Urothelium cell line (cell line): ENCODE results near the gene SLC1A7.

Experiments used
- DNase-seq: peaks from one replicate; pipeline ENCODE4 v3.0.0; 2011; ENCODE audit warnings: low spot score, mixed read lengths
- FAIRE-seq: peaks from 2 replicates; lab custom pipeline; 2011; peaks lifted over from hg19 to GRCh38; lab: Jason Lieb, UNC

The SLC1A7 gene

DNA sequence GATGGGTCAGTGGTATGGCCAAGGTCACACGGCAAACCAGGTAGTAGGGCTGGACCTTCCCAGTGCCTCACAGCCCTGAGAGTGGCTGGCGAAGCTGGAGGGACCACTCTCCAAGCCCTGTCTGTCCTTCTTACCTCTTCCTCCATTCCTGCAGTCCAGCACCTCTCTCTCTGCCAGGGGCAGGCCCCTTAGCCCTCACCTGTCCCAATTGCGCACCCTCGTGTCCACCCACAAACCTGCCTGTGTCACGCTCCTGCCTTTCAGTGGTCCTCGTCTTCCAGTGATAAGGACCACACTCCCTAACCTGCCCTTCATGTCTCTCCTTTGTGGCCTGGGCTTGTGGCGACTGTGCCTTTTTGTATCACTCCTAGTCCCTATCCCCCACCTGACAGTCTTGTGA is 77.0 kb downstream of the SLC1A7 start:
- FAIRE-seq (no peak), DNase-seq (no peak)

- FAIRE-seq (no peak), DNase-seq (no peak)
Measured at GRCh38 chr1:53063744-53064515, 78.5 kb downstream of the SLC1A7 start.

- DNase-seq = no peak
- no peak for FAIRE-seq
Measured at GRCh38 chr1:53062708-53063591, 79.5 kb downstream of the SLC1A7 start.

DNA sequence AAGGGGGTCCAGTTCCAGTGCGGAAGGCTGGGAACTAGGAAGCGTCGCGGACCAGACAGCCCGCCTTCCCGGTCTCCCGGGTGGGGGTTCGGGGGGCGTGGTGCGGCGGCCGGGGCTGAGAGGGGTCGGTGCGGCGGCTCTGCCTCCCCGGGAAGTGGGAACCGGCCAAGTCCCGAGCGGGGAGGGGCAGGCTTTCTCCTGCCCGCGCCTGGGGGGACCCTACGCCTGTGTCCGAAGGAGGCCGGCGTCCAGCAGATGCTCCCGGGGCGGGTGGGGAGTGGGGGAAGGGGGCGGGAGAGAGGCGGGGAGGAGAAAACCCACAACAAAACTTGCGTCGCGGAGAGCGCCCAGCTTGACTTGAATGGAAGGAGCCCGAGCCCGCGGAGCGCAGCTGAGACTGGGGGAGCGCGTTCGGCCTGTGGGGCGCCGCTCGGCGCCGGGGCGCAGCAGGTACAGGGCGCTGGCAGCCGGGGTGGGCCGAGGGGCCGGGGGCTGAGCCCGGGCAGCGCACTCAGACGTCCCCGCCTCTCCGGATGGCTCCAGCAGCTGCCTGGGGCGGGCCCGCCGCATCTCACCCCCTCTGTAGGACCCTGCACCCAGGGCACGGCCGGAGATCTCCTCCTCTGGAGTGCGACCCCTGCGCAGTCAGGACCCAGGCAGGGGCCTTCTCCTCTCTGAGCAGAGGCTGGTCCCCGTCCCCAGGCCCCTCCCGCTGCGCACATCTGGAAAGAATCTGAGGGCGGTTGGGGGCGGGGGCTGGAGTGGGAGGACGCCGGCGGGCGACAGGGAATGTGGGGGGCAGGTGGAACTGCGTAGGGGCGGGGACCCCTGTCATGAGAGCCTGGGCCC is 80.4 kb downstream of the SLC1A7 start, which contains the start of gene PODN:
TSS of gene PODN (plus strand) at position 355 of the 849 bp plus-strand sequence. CDS start 7,643 bp downstream, outside the sequence.
- no peak for FAIRE-seq
- DNase-seq = no peak

GRCh38 chr1:53061123-53061858 is 81.1 kb downstream of the SLC1A7 start:
- FAIRE-seq = no peak

DNA sequence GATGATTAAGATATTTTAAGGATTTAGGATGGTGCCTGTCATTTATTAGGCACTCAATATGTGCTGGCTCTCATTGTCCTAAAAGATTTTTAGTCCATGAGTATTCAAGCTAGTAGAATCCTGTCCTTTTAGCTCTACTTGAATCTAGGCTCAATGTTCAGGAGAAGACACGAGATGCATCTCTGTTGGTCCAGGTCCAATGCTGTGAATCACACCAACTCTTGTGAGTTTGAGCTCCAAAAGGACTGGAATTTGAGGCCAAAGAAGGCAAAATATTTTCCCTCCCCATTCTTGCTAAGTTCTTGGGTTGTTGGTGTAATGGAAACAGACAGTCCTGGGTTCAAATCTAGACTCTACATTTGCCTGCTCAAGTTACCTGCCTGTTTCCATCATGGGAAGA is 81.9 kb downstream of the SLC1A7 start:
- FAIRE-seq (no peak), DNase-seq (no peak)

More at GRCh38 chr1:53061123-53061858, 81.1 kb downstream of the SLC1A7 start:
- DNase-seq = no peak

GRCh38 chr1:53057127-53057526 is 85.3 kb downstream of the SLC1A7 start:
- FAIRE-seq (no peak), DNase-seq (no peak)

DNA sequence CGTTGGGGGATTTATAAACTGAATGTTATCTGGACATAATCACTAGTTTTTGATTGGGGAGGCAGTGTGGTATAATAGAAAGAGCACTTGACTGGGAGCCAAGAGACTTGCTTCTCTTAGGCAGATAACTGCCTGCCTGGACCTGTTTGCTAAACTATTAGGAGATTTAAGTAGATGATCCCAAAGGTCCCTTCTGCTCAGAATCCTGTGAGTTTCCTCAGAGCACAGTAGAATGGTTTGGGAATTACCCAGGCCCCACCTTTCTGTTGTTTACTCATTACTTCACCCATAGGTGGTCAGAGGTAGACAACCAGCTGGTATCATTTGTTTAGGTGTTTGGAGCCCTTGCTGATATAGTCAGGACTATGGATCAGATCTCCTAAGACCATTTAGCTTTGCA is 90.8 kb downstream of the SLC1A7 start:
- FAIRE-seq (no peak), DNase-seq (no peak)

DNA sequence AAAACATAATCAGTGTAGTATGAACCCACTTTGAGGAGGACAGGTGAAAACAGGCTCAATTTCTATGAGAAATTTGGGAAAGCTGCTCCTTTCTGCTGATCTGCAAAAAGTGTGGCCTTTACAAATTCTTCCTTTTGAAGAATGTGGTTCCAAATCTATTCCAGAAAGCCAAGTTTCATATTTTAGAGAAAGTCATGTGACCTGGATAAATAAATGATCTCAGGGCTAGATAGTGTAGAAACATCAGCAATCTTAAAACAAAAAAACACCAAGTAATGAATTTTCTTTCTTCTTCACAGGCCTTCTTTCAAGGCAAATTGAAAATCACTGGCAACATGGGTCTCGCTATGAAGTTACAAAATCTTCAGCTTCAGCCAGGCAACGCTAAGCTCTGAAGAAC is 92.1 kb downstream of the SLC1A7 start:
- DNase-seq (no peak), FAIRE-seq (no peak)

GRCh38 chr1:53049574-53049967 is 92.9 kb downstream of the SLC1A7 start:
- no peak for DNase-seq
- no peak for FAIRE-seq

- FAIRE-seq = no peak
- no peak for DNase-seq
Measured at GRCh38 chr1:53048960-53049573, 93.4 kb downstream of the SLC1A7 start.

DNA sequence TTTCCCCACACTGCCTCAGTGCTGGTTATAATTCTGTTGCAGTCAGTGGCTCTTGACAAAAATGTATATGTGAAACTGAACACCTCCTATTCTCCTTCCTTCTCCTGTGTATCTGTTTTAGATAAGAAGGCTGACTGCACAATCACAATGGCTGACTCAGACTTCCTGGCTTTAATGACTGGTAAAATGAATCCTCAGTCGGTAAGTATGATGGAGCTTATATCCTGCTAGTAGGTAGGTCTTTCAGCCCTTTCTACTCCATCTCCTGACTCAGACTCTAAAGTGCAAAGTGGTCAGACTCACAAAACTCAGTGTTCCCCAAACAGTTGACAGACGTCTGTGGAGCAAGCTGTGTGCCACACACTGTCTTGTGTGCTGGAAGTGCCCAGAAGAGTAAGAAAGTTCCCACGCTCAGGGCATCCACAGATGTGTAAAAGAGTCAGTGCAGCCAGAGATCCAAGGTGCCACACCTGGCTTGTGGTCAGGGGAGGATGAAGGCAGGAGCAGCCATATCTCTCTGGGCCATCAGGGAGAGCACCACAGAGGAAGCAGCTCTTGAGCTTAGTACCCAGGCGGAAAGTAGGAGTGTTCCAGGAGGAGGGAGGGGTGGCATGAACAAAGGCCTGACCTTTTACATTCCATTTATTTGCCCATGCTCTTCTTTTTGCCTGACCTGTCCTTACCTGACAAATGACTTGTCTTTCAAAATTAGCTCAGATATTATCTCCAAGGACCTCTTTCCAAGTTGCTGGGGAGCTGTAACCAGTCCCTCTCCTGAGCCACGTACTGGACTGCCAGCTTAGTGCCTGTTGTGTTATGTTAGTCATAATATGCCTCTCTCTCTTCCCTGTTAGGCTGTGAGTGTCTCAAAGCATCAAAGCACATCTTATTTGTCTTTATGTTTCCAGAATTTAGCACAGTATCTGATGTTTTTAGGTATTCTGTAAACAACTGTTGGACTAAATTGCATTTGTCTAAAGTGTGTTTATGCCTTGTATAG is 94.4 kb downstream of the SLC1A7 start:
- FAIRE-seq (no peak), DNase-seq (no peak)

DNA sequence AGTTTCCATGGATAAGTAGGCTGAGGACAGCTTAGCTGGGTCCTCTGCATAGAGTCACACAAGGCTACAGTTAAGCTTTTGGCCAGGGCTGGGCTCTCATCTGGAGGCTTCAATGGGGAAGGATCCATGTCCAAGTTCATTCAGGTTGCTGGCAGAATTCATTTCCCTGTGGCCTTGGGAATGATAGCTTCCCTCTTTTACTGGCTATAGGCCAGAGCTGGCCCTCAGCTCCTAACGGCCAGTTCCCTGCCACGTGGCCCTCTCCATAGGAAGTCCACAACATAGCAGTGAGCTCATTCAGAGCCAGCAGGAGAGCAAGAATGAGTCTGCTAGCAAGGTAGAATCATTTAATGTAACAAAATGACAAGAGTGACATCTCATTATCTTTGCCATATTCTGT is 95.5 kb downstream of the SLC1A7 start:
- DNase-seq (no peak), FAIRE-seq (no peak)

- DNase-seq = no peak
- FAIRE-seq = no peak
Measured at GRCh38 chr1:53044926-53045325, 97.5 kb downstream of the SLC1A7 start.

- DNase-seq (no peak), FAIRE-seq (no peak)
Measured at GRCh38 chr1:53043271-53043670, 99.2 kb downstream of the SLC1A7 start.

GRCh38 chr1:53038566-53038965 is 103.9 kb downstream of the SLC1A7 start:
- DNase-seq = no peak
- FAIRE-seq = no peak
